ENCODE data around the gene YPEL2.

Gene YPEL2

GRCh38 chr17:59329176-59330052 lies 2.0 kb upstream of the YPEL2 start:
- in situ Hi-C loops (cut with MboI; ENCODE audit: low sequenced_read_pairs): loop anchor here (5.0 kb wide), 1 partner anchor 108 kb away; no protein-coding TSS in a partner anchor

- in situ Hi-C loops (cut with MboI; ENCODE audit: low sequenced_read_pairs): no loop called here
Measured at GRCh38 chr17:59330053-59330942, 1.2 kb upstream of the YPEL2 start.

- in situ Hi-C loops (cut with MboI; ENCODE audit: low sequenced_read_pairs): no loop called here
Measured at GRCh38 chr17:59331929-59332748, 684 bp downstream of the YPEL2 start.

- in situ Hi-C loops (cut with MboI; ENCODE audit: low sequenced_read_pairs): no loop called here
Measured at GRCh38 chr17:59332749-59333377, 1.4 kb downstream of the YPEL2 start.

- in situ Hi-C loops (cut with MboI; ENCODE audit: low sequenced_read_pairs): no loop called here
Measured at GRCh38 chr17:59333836-59334235, 2.4 kb downstream of the YPEL2 start.

- in situ Hi-C loops (cut with MboI; ENCODE audit: low sequenced_read_pairs): no loop called here
Measured at GRCh38 chr17:59335685-59336084, 4.2 kb downstream of the YPEL2 start.

GRCh38 chr17:59337741-59338299 lies 6.4 kb downstream of the YPEL2 start:
- in situ Hi-C loops (cut with MboI; ENCODE audit: low sequenced_read_pairs): no loop called here

GRCh38 chr17:59338498-59338897 lies 7.0 kb downstream of the YPEL2 start:
- in situ Hi-C loops (cut with MboI; ENCODE audit: low sequenced_read_pairs): no loop called here

GRCh38 chr17:59341922-59342321 lies 10.5 kb downstream of the YPEL2 start:
- in situ Hi-C loops (cut with MboI; ENCODE audit: low sequenced_read_pairs): no loop called here

GRCh38 chr17:59342681-59343131 lies 11.3 kb downstream of the YPEL2 start:
- in situ Hi-C loops (cut with MboI; ENCODE audit: low sequenced_read_pairs): no loop called here

- in situ Hi-C loops (cut with MboI; ENCODE audit: low sequenced_read_pairs): no loop called here
Measured at GRCh38 chr17:59345476-59345875, 14.0 kb downstream of the YPEL2 start.

GRCh38 chr17:59346341-59346740 lies 14.9 kb downstream of the YPEL2 start:
- in situ Hi-C loops (cut with MboI; ENCODE audit: low sequenced_read_pairs): no loop called here

GRCh38 chr17:59346876-59347407 lies 15.5 kb downstream of the YPEL2 start:
- in situ Hi-C loops (cut with MboI; ENCODE audit: low sequenced_read_pairs): no loop called here

GRCh38 chr17:59347975-59348391 lies 16.5 kb downstream of the YPEL2 start:
- in situ Hi-C loops (cut with MboI; ENCODE audit: low sequenced_read_pairs): no loop called here

GRCh38 chr17:59349178-59349577 lies 17.7 kb downstream of the YPEL2 start:
- in situ Hi-C loops (cut with MboI; ENCODE audit: low sequenced_read_pairs): no loop called here

GRCh38 chr17:59353106-59353854 lies 21.8 kb downstream of the YPEL2 start:
- in situ Hi-C loops (cut with MboI; ENCODE audit: low sequenced_read_pairs): no loop called here

GRCh38 chr17:59353936-59354755 lies 22.7 kb downstream of the YPEL2 start:
- in situ Hi-C loops (cut with MboI; ENCODE audit: low sequenced_read_pairs): no loop called here

GRCh38 chr17:59355030-59355701 lies 23.7 kb downstream of the YPEL2 start:
- in situ Hi-C loops (cut with MboI; ENCODE audit: low sequenced_read_pairs): no loop called here

Measured in HL-60/S4 (cell line).